ENCODE measurements around the gene BMP7. TPM values are rescaled to one million over a fixed set of nuclear protein-coding genes. Genes with fewer than 3 reads are reported as not detected.

BMP7 gene
- total RNA-seq, 2 experiments from 2014 or later, result not detected

GRCh38 chr20:57249073-57249472 is 17.4 kb downstream of the BMP7 start:
- H3K9me3 ChIP-seq (ENCODE audit: control insufficient read depth in 1 of 2, insufficient read depth in 1 of 2, low read length in 2 of 2), result peaks cover 0 to 7% of the 10 kb centered on the region in 2 experiments
- no peak overlapping the region for H3K4me3 ChIP-seq (ENCODE audit: low read length)
- H3K36me3 ChIP-seq (ENCODE audit: insufficient read depth, low read length), result no peaks in the 10 kb centered on the region
- Mint-ChIP-seq H3K9me3 (no peaks in the 10 kb centered on the region), H3K4me1 (ENCODE audit: low read depth) (no peaks in the 10 kb centered on the region), H3K36me3 (ENCODE audit: low read depth) (no peaks in the 10 kb centered on the region), H3K27ac (no peak overlapping the region), H3K27me3 (peaks cover 36% of the 10 kb centered on the region), H3K4me3 (no peak overlapping the region)
- H3K27me3 ChIP-seq (ENCODE audit: control insufficient read depth in 1 of 2, insufficient read depth in 2 of 2, low read length in 2 of 2), result peaks cover 5 to 6% of the 10 kb centered on the region in 2 experiments
- DNase-seq (no peak), ATAC-seq (ENCODE audit: poor library complexity) (no peak)
- peaks cover 9% of the 10 kb centered on the region for H3K4me1 ChIP-seq (ENCODE audit: insufficient read depth, low read length)
- H3K27ac ChIP-seq (ENCODE audit: low read depth in 1 of 2, low read length in 2 of 2), result no peak overlapping the region
- ChIA-PET POLR2A (no interaction called here), CTCF (no interaction called here)
- intact Hi-C loops (cut with DNase I, micrococcal nuclease), result no loop called here
- TF ChIP-seq CTCF (IDR thresholded peaks at IDR 0.05), result no peak

- Mint-ChIP-seq H3K27me3 (peaks cover 35% of the 10 kb centered on the region), H3K9me3 (no peaks in the 10 kb centered on the region), H3K4me1 (ENCODE audit: low read depth) (no peaks in the 10 kb centered on the region), H3K27ac (no peak overlapping the region), H3K36me3 (ENCODE audit: low read depth) (no peaks in the 10 kb centered on the region), H3K4me3 (no peak overlapping the region)
- no peaks in the 10 kb centered on the region for H3K36me3 ChIP-seq (ENCODE audit: insufficient read depth, low read length)
- H3K4me3 ChIP-seq (ENCODE audit: low read length), result no peak overlapping the region
- intact Hi-C loops (cut with DNase I, micrococcal nuclease), result no loop called here
- ChIA-PET POLR2A (no interaction called here), CTCF (no interaction called here)
- no peak overlapping the region for H3K27ac ChIP-seq (ENCODE audit: low read depth in 1 of 2, low read length in 2 of 2)
- H3K27me3 ChIP-seq (ENCODE audit: control insufficient read depth in 1 of 2, insufficient read depth in 2 of 2, low read length in 2 of 2), result peaks cover 5 to 6% of the 10 kb centered on the region in 2 experiments
- H3K4me1 ChIP-seq (ENCODE audit: insufficient read depth, low read length), result peaks cover 9% of the 10 kb centered on the region
- no peak for DNase-seq
- no peak for ATAC-seq (ENCODE audit: poor library complexity)
- TF ChIP-seq CTCF (IDR thresholded peaks at IDR 0.05), result no peak
- H3K9me3 ChIP-seq (ENCODE audit: control insufficient read depth in 1 of 2, insufficient read depth in 1 of 2, low read length in 2 of 2), result peaks cover 0 to 7% of the 10 kb centered on the region in 2 experiments
Observed at GRCh38 chr20:57248132-57248797, 18.2 kb downstream of the BMP7 start.

- H3K9me3 ChIP-seq (ENCODE audit: control insufficient read depth in 1 of 2, insufficient read depth in 1 of 2, low read length in 2 of 2), result peaks cover 0 to 7% of the 10 kb centered on the region in 2 experiments
- Mint-ChIP-seq H3K4me1 (ENCODE audit: low read depth) (no peaks in the 10 kb centered on the region), H3K4me3 (no peak overlapping the region), H3K36me3 (ENCODE audit: low read depth) (no peaks in the 10 kb centered on the region), H3K27ac (no peak overlapping the region), H3K27me3 (peaks cover 27% of the 10 kb centered on the region), H3K9me3 (no peaks in the 10 kb centered on the region)
- no peak for DNase-seq
- no peaks in the 10 kb centered on the region for H3K36me3 ChIP-seq (ENCODE audit: insufficient read depth, low read length)
- ATAC-seq (ENCODE audit: poor library complexity), result no peak
- ChIA-PET POLR2A (no interaction called here), CTCF (no interaction called here)
- intact Hi-C loops (cut with DNase I, micrococcal nuclease), result no loop called here
- peaks cover 5 to 6% of the 10 kb centered on the region in 2 experiments for H3K27me3 ChIP-seq (ENCODE audit: control insufficient read depth in 1 of 2, insufficient read depth in 2 of 2, low read length in 2 of 2)
- no peak for TF ChIP-seq CTCF (IDR thresholded peaks at IDR 0.05)
- H3K4me1 ChIP-seq (ENCODE audit: insufficient read depth, low read length), result peaks cover 9% of the 10 kb centered on the region
- H3K4me3 ChIP-seq (ENCODE audit: low read length), result no peak overlapping the region
- H3K27ac ChIP-seq (ENCODE audit: low read depth in 1 of 2, low read length in 2 of 2), result no peak overlapping the region
Observed at GRCh38 chr20:57247292-57247965, 19.0 kb downstream of the BMP7 start.

Data from CD4-positive, alpha-beta T cell (primary cell).